SJCRH30 (cell line): Measurements from ENCODE around the gene KCNAB2. TPM values are rescaled to one million over a fixed set of nuclear protein-coding genes. Genes with fewer than 3 reads are reported as not detected.

Source experiments
- DNase-seq, 2 experiments: peaks; one replicate each; pipeline ENCODE4 v3.0.0-alpha.2; 2015 to 2020
- H3K27ac ChIP-seq: fragments of 250-450 bp; sonication (Bioruptor Pico); 2 replicates; pipeline ENCODE4 v1.5.1; 2020; ENCODE audit warnings: mild to moderate bottlenecking, moderate library complexity
- H3K27me3 ChIP-seq: fragments of 250-450 bp; sonication (Bioruptor Pico); 2 replicates; pipeline ENCODE4 v1.5.1; 2020; ENCODE audit warnings: mild to moderate bottlenecking, moderate library complexity
- H3K36me3 ChIP-seq: fragments of 250-450 bp; sonication (Bioruptor Pico); 2 replicates; pipeline ENCODE4 v1.5.1; 2020; ENCODE audit warnings: mild to moderate bottlenecking, moderate library complexity
- H3K4me1 ChIP-seq: fragments of 250-450 bp; sonication (Bioruptor Pico); 2 replicates; pipeline ENCODE4 v1.5.1; 2020; ENCODE audit warnings: mild to moderate bottlenecking, moderate library complexity
- H3K4me3 ChIP-seq: fragments of 250-450 bp; sonication (Bioruptor Pico); 2 replicates; pipeline ENCODE4 v1.5.1; 2020; ENCODE audit warnings: mild to moderate bottlenecking, moderate library complexity
- H3K9me3 ChIP-seq: fragments of 250-450 bp; sonication (Bioruptor Pico); replicated peaks from 2 replicates; pipeline ENCODE4 v1.5.1; 2020; ENCODE audit warnings: mild to moderate bottlenecking, moderate library complexity
- total RNA-seq: library from RNA; depleted of rRNA; stranded (reverse); fragments of >200 nt; shearing (Covaris generic); gene quantifications from 2 replicates; pipeline ENCODE4 v1.2.3, GENCODE V29; 2014

Gene KCNAB2
- total RNA-seq, 1 experiment from 2014 or later = 0.77 TPM

- H3K27ac ChIP-seq = no peak overlapping the region
- no peaks in the 10 kb centered on the region for H3K9me3 ChIP-seq
- no peaks in the 10 kb centered on the region for H3K4me1 ChIP-seq
- H3K27me3 ChIP-seq = peaks cover 33% of the 10 kb centered on the region
- H3K4me3 ChIP-seq = no peak overlapping the region
- no peaks in the 10 kb centered on the region for H3K36me3 ChIP-seq
- DNase-seq = no peak
These were observed 80.3 kb downstream of the KCNAB2 start for GRCh38 chr1:6126028-6126427.

GRCh38 chr1:6126521-6127067 lies 80.9 kb downstream of the KCNAB2 start:
- DNase-seq = no peak
- no peaks in the 10 kb centered on the region for H3K9me3 ChIP-seq
- H3K4me1 ChIP-seq = no peaks in the 10 kb centered on the region
- H3K27ac ChIP-seq = no peak overlapping the region
- no peaks in the 10 kb centered on the region for H3K36me3 ChIP-seq
- H3K27me3 ChIP-seq = peaks cover 30% of the 10 kb centered on the region
- H3K4me3 ChIP-seq = no peak overlapping the region

GRCh38 chr1:6127587-6128163 lies 82.0 kb downstream of the KCNAB2 start:
- H3K9me3 ChIP-seq = peaks cover 5% of the 10 kb centered on the region
- no peak overlapping the region for H3K27ac ChIP-seq
- H3K36me3 ChIP-seq = no peaks in the 10 kb centered on the region
- no peaks in the 10 kb centered on the region for H3K4me1 ChIP-seq
- DNase-seq = peak; percentile 40 to 49
- H3K4me3 ChIP-seq = no peak overlapping the region
- H3K27me3 ChIP-seq = peaks cover 22% of the 10 kb centered on the region

- H3K27ac ChIP-seq = no peak overlapping the region
- H3K27me3 ChIP-seq = peaks cover 22% of the 10 kb centered on the region
- H3K4me1 ChIP-seq = no peaks in the 10 kb centered on the region
- no peak for DNase-seq
- no peak overlapping the region for H3K4me3 ChIP-seq
- H3K9me3 ChIP-seq = peaks cover 5% of the 10 kb centered on the region
- no peaks in the 10 kb centered on the region for H3K36me3 ChIP-seq
These were observed 82.8 kb downstream of the KCNAB2 start for GRCh38 chr1:6128276-6129081.

GRCh38 chr1:6129313-6129712 lies 83.6 kb downstream of the KCNAB2 start:
- no peak overlapping the region for H3K27ac ChIP-seq

GRCh38 chr1:6130036-6130435 lies 84.3 kb downstream of the KCNAB2 start:
- DNase-seq = no peak
- Histone ChIP-seq H3K36me3 (no peaks in the 10 kb centered on the region), H3K9me3 (peaks cover 5% of the 10 kb centered on the region), H3K4me1 (no peaks in the 10 kb centered on the region), H3K4me3 (no peak overlapping the region), H3K27ac (no peak overlapping the region), H3K27me3 (peaks cover 22% of the 10 kb centered on the region)

More at GRCh38 chr1:6129313-6129712, 83.6 kb downstream of the KCNAB2 start:
- Histone ChIP-seq H3K4me1 (no peaks in the 10 kb centered on the region), H3K36me3 (no peaks in the 10 kb centered on the region), H3K9me3 (peaks cover 5% of the 10 kb centered on the region), H3K4me3 (no peak overlapping the region), H3K27me3 (peaks cover 22% of the 10 kb centered on the region)
- DNase-seq = no peak

- peaks cover 23% of the 10 kb centered on the region for H3K27me3 ChIP-seq
- no peak overlapping the region for H3K4me3 ChIP-seq
- H3K9me3 ChIP-seq = peaks cover 5% of the 10 kb centered on the region
- H3K36me3 ChIP-seq = no peaks in the 10 kb centered on the region
- no peak for DNase-seq
- H3K27ac ChIP-seq = no peak overlapping the region
- H3K4me1 ChIP-seq = no peaks in the 10 kb centered on the region
These were observed 84.9 kb downstream of the KCNAB2 start for GRCh38 chr1:6130596-6130995.

- Histone ChIP-seq H3K4me1 (no peaks in the 10 kb centered on the region), H3K36me3 (no peaks in the 10 kb centered on the region), H3K27me3 (peaks cover 28% of the 10 kb centered on the region), H3K27ac (no peak overlapping the region), H3K4me3 (no peak overlapping the region), H3K9me3 (peaks cover 5% of the 10 kb centered on the region)
- no peak for DNase-seq
These were observed 85.9 kb downstream of the KCNAB2 start for GRCh38 chr1:6131561-6131960.

- H3K4me3 ChIP-seq = no peak overlapping the region
- H3K27me3 ChIP-seq = peaks cover 36% of the 10 kb centered on the region
- H3K4me1 ChIP-seq = no peaks in the 10 kb centered on the region
- no peak overlapping the region for H3K27ac ChIP-seq
- no peaks in the 10 kb centered on the region for H3K36me3 ChIP-seq
- no peak for DNase-seq
- peaks cover 5% of the 10 kb centered on the region for H3K9me3 ChIP-seq
These were observed 87.6 kb downstream of the KCNAB2 start for GRCh38 chr1:6133146-6133895.

GRCh38 chr1:6134206-6134605 lies 88.5 kb downstream of the KCNAB2 start:
- Histone ChIP-seq H3K9me3 (peaks cover 5% of the 10 kb centered on the region), H3K27ac (no peak overlapping the region), H3K27me3 (peaks cover 45% of the 10 kb centered on the region), H3K4me3 (no peak overlapping the region), H3K36me3 (no peaks in the 10 kb centered on the region), H3K4me1 (no peaks in the 10 kb centered on the region)
- no peak for DNase-seq

GRCh38 chr1:6134741-6135510 lies 89.2 kb downstream of the KCNAB2 start:
- DNase-seq = no peak
- H3K27me3 ChIP-seq = peaks cover 42% of the 10 kb centered on the region
- no peaks in the 10 kb centered on the region for H3K4me1 ChIP-seq
- no peaks in the 10 kb centered on the region for H3K36me3 ChIP-seq
- H3K27ac ChIP-seq = no peak overlapping the region
- H3K4me3 ChIP-seq = no peak overlapping the region
- peaks cover 5% of the 10 kb centered on the region for H3K9me3 ChIP-seq

- peaks cover 38% of the 10 kb centered on the region for H3K27me3 ChIP-seq
- no peaks in the 10 kb centered on the region for H3K36me3 ChIP-seq
- H3K9me3 ChIP-seq = peaks cover 5% of the 10 kb centered on the region
- H3K4me1 ChIP-seq = no peaks in the 10 kb centered on the region
- H3K4me3 ChIP-seq = no peak overlapping the region
- no peak overlapping the region for H3K27ac ChIP-seq
- DNase-seq = no peak
These were observed 91.0 kb downstream of the KCNAB2 start for GRCh38 chr1:6136516-6137220.

- Histone ChIP-seq H3K27ac (no peak overlapping the region), H3K4me1 (no peaks in the 10 kb centered on the region)
- no peak for DNase-seq
These were observed 92.1 kb downstream of the KCNAB2 start for GRCh38 chr1:6137758-6138157.

GRCh38 chr1:6140413-6140812 lies 94.7 kb downstream of the KCNAB2 start:
- no peak overlapping the region for H3K4me3 ChIP-seq
- H3K9me3 ChIP-seq = no peaks in the 10 kb centered on the region
- no peaks in the 10 kb centered on the region for H3K36me3 ChIP-seq
- no peaks in the 10 kb centered on the region for H3K4me1 ChIP-seq
- DNase-seq = no peak
- H3K27ac ChIP-seq = no peak overlapping the region
- peaks cover 63% of the 10 kb centered on the region for H3K27me3 ChIP-seq

More at GRCh38 chr1:6137758-6138157, 92.1 kb downstream of the KCNAB2 start:
- no peak overlapping the region for H3K4me3 ChIP-seq
- peaks cover 43% of the 10 kb centered on the region for H3K27me3 ChIP-seq
- H3K36me3 ChIP-seq = no peaks in the 10 kb centered on the region
- no peaks in the 10 kb centered on the region for H3K9me3 ChIP-seq
